GM18526 (cell line): ENCODE data around the gene PCYT1A.

ENCODE experiments used
- POLR2A ChIP-seq: IDR thresholded peaks from 3 replicates; pipeline ENCODE4 v1.6.1; 2011; ENCODE audit not compliant: insufficient read length; ENCODE audit errors: extremely low read depth

The PCYT1A gene

GRCh38 chr3:196208942-196209695 is 78.4 kb downstream of the PCYT1A start:
- no peak for TF ChIP-seq POLR2A

- no peak for TF ChIP-seq POLR2A
These were observed 79.5 kb downstream of the PCYT1A start for GRCh38 chr3:196207833-196208607.

GRCh38 chr3:196207159-196207832 is 80.2 kb downstream of the PCYT1A start:
- no peak for TF ChIP-seq POLR2A

- TF ChIP-seq POLR2A: no peak
These were observed 83.7 kb downstream of the PCYT1A start for GRCh38 chr3:196203846-196204245.

- no peak for TF ChIP-seq POLR2A
These were observed 85.0 kb downstream of the PCYT1A start for GRCh38 chr3:196202516-196202970.

GRCh38 chr3:196198771-196199753 is 88.5 kb downstream of the PCYT1A start:
- TF ChIP-seq POLR2A: no peak

- no peak for TF ChIP-seq POLR2A
These were observed 89.3 kb downstream of the PCYT1A start for GRCh38 chr3:196198081-196198675.

GRCh38 chr3:196197524-196197923 is 90.0 kb downstream of the PCYT1A start:
- TF ChIP-seq POLR2A: no peak

GRCh38 chr3:196195664-196196265 is 91.8 kb downstream of the PCYT1A start:
- TF ChIP-seq POLR2A: no peak

GRCh38 chr3:196194542-196194915 is 93.0 kb downstream of the PCYT1A start:
- TF ChIP-seq POLR2A: no peak

- TF ChIP-seq POLR2A: no peak
These were observed 93.6 kb downstream of the PCYT1A start for GRCh38 chr3:196193736-196194541.

GRCh38 chr3:196193133-196193735 is 94.3 kb downstream of the PCYT1A start:
- no peak for TF ChIP-seq POLR2A
